ENCODE measurements around the gene ARL15. TPM values are rescaled to one million over a fixed set of nuclear protein-coding genes. Genes with fewer than 3 reads are reported as not detected.
"Not testable (repeated sequence)": the region's sequence is repeated elsewhere in the genome, so short reads cannot be mapped to it uniquely, and the experiment has no call there.

The ARL15 gene
- total RNA-seq, 1 donor = 28.1 TPM

DNA sequence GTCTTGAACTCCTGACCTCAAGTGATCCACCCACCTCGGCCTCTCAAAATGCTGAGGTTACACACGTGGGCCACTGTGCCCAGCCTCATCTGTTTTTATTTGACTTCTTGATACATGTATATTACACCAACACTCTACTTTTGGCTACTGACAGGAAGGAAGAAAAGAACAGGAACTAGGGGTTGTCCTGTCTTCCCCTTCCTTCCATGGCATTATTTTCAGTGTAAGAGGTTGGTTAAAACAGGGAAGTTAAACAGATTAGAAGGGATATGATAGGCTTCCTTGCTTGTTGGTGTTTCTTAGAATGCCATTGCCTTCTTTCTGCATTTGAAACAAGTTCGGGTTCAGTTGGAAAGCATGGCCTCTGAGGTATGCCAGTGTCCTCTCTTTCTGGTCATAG, 437.1 kb downstream of the ARL15 start:
- TF ChIP-seq, protein P1, sequence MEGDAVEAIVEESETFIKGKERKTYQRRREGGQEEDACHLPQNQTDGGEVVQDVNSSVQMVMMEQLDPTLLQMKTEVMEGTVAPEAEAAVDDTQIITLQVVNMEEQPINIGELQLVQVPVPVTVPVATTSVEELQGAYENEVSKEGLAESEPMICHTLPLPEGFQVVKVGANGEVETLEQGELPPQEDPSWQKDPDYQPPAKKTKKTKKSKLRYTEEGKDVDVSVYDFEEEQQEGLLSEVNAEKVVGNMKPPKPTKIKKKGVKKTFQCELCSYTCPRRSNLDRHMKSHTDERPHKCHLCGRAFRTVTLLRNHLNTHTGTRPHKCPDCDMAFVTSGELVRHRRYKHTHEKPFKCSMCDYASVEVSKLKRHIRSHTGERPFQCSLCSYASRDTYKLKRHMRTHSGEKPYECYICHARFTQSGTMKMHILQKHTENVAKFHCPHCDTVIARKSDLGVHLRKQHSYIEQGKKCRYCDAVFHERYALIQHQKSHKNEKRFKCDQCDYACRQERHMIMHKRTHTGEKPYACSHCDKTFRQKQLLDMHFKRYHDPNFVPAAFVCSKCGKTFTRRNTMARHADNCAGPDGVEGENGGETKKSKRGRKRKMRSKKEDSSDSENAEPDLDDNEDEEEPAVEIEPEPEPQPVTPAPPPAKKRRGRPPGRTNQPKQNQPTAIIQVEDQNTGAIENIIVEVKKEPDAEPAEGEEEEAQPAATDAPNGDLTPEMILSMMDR (IDR thresholded peaks at IDR 0.05; ENCODE audit: insufficient read depth, low read depth, low read length) = no peak
- no peak for DNase-seq (ENCODE audit: low read depth)
- H3K4me3 ChIP-seq (ENCODE audit: low read depth, low read length) = no peak overlapping the region

DNA sequence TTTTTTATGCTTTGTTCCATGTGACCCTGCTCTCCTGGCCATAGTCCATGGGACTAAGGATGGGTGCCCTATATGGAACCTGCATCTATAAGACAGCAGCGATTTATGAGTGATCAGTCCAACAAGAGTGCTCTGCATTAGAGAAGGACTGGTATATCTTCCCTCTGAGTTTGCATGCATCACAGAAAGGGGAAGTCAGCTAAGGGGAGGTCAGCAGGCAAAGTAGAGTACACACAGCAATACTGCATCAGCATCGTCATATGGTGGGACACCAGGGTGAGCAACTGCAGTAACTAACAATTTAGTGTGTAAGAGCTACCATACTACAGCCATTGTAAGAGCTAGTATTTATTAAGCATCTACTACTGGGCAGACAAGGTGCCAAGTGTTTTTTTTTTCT, 438.6 kb downstream of the ARL15 start:
- H3K4me3 ChIP-seq (ENCODE audit: low read depth, low read length) = no peak overlapping the region
- TF ChIP-seq, protein P1 (IDR thresholded peaks at IDR 0.05; ENCODE audit: insufficient read depth, low read depth, low read length) = no peak
- no peak for DNase-seq (ENCODE audit: low read depth)

DNA sequence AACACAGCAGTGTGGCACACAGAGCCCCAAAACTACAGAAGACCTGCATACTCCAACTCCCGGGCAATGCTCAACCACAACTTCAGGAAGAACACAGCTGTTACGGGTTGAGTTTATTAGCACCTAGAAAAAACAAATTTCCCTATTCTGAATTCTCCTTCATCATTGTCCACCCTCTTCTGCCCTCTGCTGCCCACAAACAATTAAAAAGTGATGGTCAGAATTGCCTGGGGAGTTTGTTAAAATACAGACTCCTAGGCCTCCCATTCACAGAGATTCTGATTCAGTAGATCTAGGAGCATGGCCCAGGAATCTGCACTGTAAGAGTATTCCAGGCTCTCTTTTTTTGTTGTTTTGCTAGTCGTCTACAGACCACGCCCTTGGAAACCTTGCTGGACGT, 439.3 kb downstream of the ARL15 start:
- TF ChIP-seq, protein P1 (IDR thresholded peaks at IDR 0.05; ENCODE audit: insufficient read depth, low read depth, low read length) = peak; percentile 24
- H3K4me3 ChIP-seq (ENCODE audit: low read depth, low read length) = no peak overlapping the region
- DNase-seq (ENCODE audit: low read depth) = no peak

DNA sequence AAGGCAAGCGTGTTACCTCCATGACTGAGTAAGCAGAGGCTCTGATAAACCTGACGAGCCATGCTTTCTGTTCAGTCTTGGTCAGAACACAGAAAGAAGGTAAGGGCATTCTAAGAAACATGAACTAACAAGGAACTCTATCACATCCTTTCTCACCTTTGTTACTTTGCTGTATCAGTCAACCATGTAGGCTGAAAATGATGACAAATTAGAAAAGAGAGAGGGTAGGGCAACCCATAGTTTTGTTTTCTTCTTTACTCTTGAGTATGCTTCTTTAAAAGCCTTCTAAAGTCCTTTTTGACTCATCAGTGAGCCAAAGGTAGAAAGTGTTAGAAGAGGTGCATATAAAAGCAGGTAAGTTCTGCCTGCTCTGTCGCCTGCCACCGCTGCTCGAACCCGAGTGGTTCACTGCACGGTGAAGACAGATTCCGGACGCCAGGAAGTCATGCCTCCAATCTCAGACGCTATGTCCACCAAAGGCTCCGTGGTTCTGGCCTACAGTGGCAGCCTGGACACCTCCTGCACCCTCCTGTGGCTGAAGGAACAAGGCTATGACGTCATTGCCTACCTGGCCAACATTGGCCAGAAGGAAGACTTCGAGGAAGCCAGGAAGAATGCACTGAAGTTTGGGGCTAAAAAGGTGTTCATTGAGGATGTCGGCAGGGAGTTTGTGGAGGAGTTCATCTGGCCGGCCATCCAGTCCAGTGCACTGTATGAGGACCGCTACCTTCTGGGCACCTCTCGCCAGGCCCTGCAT, 451.5 kb downstream of the ARL15 start:
- H3K4me3 ChIP-seq (ENCODE audit: low read depth, low read length) = no peak overlapping the region
- DNase-seq (ENCODE audit: low read depth) = no peak
- TF ChIP-seq, protein P1 (IDR thresholded peaks at IDR 0.05; ENCODE audit: insufficient read depth, low read depth, low read length) = no peak

DNA sequence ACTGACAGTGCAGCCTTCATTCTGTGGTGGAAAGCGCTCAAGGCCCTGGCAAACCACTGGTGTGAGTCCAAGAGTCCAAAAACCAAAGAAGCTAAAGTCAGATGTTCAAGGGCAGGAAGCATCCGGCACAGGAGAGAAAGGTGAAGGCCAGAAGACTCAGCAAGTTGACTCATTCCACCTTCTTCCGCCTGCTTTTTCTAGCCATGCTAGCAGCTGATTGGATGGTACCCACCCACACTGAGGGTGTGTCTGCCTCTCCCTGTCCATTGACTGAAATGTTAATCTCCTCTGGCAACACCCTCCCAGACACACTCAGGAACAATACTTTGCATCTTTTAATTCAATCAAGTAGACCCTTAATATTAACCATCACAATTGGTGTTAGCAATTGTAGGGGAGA, 453.9 kb downstream of the ARL15 start:
- TF ChIP-seq, protein P1 (IDR thresholded peaks at IDR 0.05; ENCODE audit: insufficient read depth, low read depth, low read length) = no peak
- no peak overlapping the region for H3K4me3 ChIP-seq (ENCODE audit: low read depth, low read length)
- DNase-seq (ENCODE audit: low read depth) = no peak

DNA sequence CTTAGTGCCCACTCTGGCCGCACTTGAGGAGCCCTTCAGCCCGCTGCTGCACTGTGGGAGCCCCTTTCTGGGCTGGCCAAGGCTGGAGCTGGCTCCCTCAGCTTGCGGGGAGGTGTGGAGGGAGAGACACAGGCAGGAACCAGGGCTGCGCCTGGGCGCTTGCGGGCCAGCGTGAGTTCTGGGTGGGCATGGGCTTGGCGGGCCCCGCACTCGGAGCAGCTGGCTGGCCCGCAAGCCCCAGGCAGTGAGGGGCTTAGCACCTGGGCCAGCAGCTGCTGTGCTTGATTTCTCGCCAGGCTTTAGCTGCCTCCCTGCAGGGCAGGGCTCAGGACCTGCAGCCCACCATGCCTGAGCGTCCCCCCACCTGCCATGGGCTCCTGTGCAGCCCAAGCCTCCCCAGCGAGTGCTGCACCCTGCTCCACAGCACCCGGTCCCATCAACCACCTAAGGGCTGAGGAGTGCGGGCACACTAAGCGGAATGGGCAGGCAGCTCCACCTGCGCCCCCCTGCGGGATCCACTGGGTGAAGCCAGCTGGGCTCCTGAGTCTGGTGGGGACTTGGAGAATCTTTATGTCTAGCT, 473.4 kb downstream of the ARL15 start:
- not testable (repeated sequence) for DNase-seq (ENCODE audit: low read depth)

DNA sequence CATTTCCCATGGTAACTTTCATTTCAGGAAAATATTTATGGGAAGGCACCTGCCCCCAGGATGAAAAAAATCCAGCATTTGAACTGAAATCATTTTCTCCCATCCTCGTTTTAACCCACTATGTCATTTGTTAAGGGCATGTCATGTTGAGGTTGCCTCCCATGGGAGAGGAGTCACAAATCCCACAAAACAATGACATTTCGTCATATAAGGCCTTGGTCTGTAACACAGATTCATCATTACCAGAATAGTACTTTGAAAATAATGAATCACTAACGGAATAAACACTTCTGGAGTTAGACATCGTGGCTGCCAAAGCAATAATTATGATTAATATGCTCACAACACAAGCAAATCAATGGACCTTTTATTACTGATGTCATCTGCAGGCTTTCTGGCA, 475.9 kb downstream of the ARL15 start:
- TF ChIP-seq, protein P1 (IDR thresholded peaks at IDR 0.05; ENCODE audit: insufficient read depth, low read depth, low read length) = no peak
- H3K4me3 ChIP-seq (ENCODE audit: low read depth, low read length) = no peak overlapping the region
- DNase-seq (ENCODE audit: low read depth) = no peak

More for the DNA sequence above, 473.4 kb downstream of the ARL15 start:
- H3K4me3 ChIP-seq (ENCODE audit: low read depth, low read length) = not testable (repeated sequence)

Small RNA genes within 50 kb of the gene (small RNA-seq; reads per million reads assigned to genes)
- gene AC008873.1 (not detected), gene MIR4459 (not detected), gene MIR581 (0.38 reads per million), gene RNU6-272P (not detected)

Other genes starting within 250 kb of the ARL15 start
- 1.7 and 6.1 TPM in 2 replicates for gene HSPB3, start 145.1 kb upstream of the ARL15 start, total RNA-seq
- gene SNX18, start 207.2 kb upstream of the ARL15 start, total RNA-seq = 51.0 and 51.2 TPM in 2 replicates

Data from fibroblast of villous mesenchyme (primary cell).